Activated CD4-positive, CD25-positive, alpha-beta regulatory T cell treated with anti-CD3 and anti-CD28 coated beads, Interleukin-2, amount 50 U/mL, for 72 hours (primary cell): ENCODE data around the gene TMEM101.
A peak's percentile ranks its signal among the peaks of the same experiment; 100 is the strongest.
"Not testable (repeated sequence)": the region's sequence is repeated elsewhere in the genome, so short reads cannot be mapped to it uniquely, and the experiment has no call there.

ENCODE experiments used
- DNase-seq: peaks from one replicate; pipeline ENCODE4 v3.0.0; 2021

The TMEM101 gene

GRCh38 chr17:43999024-43999423 lies 15.7 kb downstream of the TMEM101 start:
- no peak for DNase-seq

DNA sequence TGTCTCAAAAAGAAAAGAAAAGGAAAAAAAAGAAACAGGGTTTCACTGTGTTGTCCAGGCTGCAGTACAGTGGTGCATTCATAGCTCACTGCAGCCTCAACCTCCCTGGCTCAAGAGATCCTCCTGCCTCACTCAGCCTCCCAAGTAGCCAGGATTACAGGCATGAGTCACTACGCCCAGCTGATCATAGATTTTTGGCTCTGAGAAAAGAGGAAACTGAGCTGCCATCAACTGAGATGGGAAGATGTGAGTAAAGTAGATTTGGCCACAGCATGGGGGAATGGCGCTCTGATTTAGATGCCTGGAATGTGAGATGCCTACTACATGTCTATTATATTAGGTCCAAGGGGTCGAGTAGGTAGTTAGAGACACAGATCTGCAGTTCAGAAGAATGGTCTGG lies 16.2 kb downstream of the TMEM101 start:
- no peak for DNase-seq

DNA sequence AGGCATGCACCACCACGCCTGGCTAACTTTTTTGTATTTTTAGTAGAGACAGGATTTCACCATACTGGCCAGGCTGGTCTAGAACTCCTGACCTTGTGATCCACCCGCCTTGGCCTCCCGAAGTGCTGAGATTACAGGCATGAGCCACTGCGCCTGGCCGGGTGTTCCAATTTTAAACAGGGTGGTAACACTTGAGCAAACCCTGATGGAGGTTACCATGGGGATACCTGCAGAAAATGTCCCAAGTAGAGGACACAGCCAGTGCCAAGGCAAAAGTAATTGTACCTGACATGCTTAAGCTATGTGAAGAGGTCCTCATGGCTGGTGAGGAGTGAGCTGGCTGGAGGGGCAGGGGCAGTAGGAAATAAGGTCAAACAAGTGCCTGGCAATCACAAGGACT lies 17.6 kb downstream of the TMEM101 start:
- not testable (repeated sequence) for DNase-seq

DNA sequence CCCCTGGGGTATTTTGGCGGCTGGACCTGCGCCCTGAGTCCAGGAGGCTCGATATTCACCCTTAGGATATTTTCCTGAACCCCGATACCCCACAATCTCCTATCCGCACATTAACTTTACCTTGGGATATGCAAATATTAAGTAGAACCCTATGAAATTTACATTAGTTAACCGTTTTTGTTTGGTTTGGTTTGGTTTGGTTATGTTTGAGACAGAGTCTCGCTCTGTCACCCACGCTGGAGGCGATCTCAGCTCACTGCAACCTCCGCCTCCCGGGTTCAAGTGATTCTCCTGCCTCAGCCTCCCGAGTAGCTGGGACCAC lies 19.7 kb downstream of the TMEM101 start:
- no peak for DNase-seq

GRCh38 chr17:43994272-43995149 lies 20.3 kb downstream of the TMEM101 start:
- peak; percentile 65 for DNase-seq

DNA sequence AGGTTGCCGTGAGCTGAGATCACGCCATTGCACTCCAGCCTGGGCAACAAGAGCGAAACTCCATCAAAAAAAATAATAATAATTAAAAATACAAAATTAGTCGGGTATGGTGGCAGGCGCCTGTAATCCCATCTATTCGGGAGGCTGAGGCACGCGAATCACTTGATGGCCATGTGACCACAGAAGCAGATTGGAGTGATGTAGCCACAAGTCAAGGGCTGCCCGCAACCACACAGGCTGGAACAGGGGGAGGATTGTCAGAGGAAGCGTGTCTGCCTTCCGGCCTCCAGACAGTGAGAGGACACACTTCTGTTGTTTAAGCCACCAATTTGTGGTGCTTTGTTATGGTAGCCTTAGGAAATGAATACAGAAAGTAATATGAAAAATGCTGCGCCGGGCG lies 22.1 kb downstream of the TMEM101 start:
- no peak for DNase-seq

DNA sequence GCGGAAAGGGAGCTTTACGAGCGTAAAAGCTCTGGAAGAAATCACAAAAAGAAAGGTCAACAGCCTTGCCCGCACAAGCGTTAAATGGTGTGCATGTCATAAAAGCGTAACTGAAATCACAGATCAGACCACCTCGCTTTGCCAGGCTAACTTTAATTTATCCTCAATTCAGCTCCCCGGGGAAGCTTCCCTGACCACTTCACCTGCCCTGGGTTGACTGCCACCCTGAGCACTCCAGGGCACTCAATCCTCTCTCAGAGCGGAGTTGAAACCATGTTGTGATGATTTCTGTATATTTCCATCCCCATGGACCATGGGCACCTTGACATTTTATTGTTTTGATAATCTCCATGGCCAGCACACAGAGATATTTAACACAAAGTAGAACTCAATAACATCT lies 26.5 kb downstream of the TMEM101 start:
- no peak for DNase-seq

DNA sequence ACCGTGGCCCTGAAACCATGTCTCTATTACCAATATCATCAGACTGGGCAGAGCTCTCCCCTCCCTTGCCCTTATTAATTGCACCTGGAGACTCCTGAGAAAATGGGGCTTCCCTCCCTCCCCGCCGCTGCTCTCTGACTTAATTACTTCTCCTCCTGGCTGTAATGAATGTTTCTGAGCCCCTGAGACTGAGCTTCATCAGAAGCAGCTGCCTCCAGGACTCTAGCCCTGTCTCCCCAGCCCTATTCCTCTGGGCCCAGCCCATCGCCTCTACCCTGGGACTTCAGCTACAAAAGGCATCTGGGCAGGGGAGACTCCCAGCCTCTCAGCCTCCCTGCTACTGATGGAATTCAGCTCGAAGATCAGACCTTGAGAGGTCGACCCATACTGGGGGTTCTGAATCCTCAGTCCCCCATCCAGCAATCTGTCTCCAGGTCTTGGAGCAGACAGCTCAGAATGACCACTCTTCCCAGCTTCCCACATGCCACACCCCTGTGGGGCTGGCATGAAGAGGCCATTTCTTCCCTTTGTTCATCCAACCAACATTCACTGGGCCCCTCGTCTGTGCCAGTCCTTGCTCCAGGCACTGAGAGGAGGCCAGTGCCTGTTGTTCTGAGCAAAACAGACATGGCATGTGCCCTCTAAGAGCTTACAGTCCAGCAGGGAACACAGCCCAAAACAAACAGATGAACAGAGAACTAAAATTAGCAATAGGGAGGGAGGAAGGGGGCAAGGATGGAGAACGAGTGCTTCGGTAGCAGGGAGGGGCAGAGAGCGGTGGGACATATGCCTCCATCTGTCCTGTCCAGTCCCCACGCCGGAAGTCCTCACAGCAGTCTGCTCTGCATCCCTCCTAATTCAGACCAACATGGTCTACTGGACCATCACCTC lies 27.4 kb downstream of the TMEM101 start:
- no peak for DNase-seq

DNA sequence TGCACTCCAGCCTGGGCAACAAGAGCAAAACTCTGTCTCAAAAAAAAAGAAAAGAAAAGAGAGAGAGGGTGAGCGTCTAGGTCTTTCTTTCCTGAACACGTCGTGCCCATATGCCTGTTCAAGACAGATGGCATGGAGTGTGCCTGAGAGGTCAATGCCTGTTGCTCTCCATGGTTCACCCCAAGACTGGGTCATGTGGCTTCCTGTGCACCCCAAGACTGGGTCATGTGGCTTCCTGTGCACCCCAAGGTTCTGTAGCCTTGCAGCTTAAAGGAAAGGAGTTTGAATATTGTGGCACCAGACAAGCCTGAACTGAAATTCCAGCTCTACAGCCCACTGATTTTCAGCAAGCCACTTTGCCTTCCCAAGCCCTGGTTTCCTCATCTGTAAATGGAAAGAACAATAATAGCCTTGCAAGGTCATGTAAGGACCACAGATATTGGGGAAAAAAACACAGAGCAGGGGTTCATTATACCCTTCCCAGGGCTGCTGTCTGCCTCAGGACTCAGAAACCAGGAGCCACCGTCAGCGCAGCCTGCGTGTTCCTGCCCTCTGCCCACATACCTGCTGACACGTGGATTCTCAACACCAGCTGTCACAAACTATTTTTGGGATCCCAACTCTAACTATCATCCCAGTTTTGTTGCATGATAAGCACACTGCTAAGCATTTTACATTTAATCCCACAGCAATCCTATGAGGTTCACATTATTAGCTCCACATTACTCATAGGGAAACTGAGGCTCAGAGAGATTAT lies 28.4 kb downstream of the TMEM101 start:
- no peak for DNase-seq

DNA sequence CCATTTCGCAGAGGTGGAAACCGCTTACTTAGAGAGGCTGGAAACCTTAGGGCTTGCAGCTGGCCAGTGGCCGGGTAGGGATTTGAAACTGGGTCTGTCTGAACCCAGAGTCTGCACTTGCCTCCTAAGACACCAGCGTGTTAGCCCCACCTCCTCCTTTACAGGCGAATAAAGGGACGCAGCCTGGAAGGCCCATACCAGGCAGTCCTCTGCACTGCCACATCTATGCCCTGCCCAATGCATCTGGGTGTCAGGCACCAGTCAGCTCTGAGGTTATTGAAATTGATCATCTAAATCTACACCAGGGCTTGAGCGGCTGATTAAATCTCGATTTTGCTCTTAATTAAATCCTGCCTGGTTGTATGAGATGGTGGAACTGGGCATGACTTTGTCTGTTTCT lies 30.2 kb downstream of the TMEM101 start:
- no peak for DNase-seq

GRCh38 chr17:43983515-43984411 lies 31.0 kb downstream of the TMEM101 start:
- no peak for DNase-seq

GRCh38 chr17:43983196-43983514 lies 31.6 kb downstream of the TMEM101 start:
- DNase-seq, result no peak

DNA sequence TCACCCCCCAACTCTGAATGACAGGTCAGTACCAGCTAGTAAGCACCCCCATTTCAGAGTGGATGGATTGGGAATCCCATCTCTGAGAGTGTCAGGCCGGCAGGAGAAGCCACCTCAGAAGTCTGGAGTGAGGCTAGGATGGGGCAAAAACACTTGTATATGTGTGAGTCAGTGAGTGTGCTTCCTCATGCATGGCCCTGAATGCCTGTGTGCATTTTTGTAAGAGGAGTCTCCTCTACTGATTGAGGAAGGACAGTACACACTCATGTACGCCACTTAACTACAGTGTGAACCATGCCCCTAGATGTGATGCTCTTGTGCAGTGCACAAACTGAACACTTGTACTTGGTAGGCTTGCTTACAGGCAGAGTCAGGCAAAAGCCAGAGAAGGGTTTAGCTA lies 32.6 kb downstream of the TMEM101 start:
- no peak for DNase-seq

DNA sequence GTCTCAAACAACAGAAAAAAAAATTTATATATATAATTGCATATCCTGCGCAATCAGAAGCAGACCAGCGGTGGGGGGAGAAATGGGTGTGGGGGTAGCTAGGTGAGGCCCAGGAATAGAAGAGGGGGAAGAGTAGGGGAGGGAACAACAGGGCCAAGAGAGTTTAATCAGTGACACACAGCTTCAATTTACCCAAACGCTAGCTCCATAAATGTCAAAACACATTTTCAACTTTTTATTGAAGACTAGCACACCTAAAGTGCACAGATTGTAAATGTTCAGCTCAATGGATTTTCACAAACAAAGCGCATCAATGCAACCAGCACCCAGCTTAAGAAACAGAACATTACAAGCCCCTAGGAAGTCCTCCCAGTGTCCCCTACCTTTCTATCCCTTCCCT lies 35.1 kb downstream of the TMEM101 start:
- DNase-seq, result no peak

DNA sequence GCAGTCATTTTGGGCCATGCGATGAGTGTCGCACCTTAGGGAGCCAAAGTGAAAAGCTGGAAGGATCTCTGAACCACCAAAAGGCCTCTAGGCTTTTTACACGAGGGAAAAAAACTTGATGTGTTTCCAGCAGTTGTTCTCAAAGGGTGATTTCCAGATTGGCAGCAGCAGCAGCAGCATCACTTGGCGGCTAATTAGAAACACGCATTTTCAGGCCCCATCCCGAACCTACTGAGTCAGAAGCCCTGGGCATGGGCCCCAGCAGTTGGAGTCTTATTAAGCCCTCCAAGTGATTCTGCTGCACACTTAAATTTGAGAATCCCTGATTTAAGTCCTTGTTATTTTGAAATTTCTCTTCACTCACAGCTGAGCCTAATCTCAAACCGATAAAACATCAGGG lies 35.8 kb downstream of the TMEM101 start:
- no peak for DNase-seq

DNA sequence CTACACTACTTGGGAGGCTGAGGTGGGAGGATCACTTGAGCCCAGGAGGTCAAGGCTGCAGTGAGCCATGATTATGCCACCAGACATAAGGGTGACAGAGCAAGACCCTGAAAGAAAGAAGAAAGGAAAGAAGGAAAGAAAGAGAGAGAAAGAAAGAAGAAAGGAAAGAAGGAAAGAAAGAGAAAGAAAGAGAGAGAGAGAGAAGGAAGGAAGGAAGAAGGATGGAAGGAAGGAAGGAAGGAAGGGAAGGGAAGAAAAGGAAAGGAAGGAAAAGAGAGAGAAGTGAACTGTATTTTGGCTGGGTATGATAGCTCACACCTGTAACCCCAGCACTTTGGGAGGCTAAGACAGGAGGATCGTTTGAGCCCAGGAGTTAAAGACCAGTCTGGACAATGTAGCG lies 36.7 kb downstream of the TMEM101 start:
- no peak for DNase-seq

- no peak for DNase-seq
These were observed 37.6 kb downstream of the TMEM101 start for GRCh38 chr17:43976963-43977837.

DNA sequence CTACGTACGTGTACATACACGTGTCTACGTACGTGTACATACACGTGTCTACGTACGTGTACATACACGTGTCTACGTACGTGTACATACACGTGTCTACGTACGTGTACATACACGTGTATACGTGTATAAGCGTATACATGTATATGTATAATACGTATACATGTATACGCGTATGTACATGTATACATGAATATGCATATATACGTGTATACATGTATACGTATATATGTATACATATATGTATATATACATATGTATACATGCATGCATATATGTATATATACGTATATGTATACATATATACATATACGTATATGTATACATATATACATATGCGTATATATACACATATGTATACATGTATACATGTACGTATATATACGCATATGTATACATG lies 38.9 kb downstream of the TMEM101 start:
- DNase-seq, result no peak

DNA sequence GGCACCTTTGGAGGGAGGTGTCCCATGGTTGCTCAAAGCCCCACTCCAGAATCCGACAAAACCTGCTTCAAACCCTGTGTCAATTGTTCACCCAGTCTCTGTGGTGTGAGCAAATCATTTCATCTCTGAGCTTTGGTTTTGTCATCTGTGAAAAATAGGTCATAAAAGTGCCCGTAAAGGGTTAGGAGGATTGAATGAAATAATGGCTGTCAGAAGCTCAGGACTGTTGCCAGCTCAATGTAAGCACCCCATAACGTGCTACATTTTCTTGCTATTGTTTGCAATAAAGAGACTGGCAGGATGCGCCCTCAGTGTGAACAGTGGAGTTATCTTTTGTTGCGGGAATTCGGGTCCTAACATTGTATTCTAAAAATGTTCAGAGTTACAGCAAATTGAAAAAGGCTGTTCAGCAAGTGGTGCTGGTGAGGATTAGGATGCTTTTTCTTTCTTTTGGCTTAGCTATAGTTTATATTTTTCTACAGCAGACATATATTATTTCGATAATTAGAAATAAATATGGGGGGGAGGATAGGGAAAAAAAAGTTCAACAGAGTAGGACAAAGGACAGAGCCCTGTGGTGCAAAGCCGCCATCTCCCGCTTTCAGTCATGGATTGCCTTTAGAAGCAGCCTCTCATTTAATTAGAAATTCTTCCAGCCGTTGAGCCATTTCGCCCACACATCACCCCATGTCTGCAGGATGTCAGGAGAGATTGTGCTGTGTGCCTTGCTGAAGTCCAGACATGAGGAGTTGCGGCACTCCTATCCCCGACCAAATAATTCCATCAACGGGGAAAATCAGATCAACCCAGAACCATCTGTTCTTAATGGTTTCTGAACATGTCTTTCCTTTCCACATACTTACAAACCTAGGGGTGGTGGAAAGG lies 40.1 kb downstream of the TMEM101 start:
- DNase-seq, result no peak

- DNase-seq, result not testable (repeated sequence)
These were observed 42.1 kb downstream of the TMEM101 start for GRCh38 chr17:43972444-43973212.
